ENCODE results near the gene PI16.
"Not testable (repeated sequence)": the region's sequence is repeated elsewhere in the genome, so short reads cannot be mapped to it uniquely, and the experiment has no call there.

PI16 gene

DNA sequence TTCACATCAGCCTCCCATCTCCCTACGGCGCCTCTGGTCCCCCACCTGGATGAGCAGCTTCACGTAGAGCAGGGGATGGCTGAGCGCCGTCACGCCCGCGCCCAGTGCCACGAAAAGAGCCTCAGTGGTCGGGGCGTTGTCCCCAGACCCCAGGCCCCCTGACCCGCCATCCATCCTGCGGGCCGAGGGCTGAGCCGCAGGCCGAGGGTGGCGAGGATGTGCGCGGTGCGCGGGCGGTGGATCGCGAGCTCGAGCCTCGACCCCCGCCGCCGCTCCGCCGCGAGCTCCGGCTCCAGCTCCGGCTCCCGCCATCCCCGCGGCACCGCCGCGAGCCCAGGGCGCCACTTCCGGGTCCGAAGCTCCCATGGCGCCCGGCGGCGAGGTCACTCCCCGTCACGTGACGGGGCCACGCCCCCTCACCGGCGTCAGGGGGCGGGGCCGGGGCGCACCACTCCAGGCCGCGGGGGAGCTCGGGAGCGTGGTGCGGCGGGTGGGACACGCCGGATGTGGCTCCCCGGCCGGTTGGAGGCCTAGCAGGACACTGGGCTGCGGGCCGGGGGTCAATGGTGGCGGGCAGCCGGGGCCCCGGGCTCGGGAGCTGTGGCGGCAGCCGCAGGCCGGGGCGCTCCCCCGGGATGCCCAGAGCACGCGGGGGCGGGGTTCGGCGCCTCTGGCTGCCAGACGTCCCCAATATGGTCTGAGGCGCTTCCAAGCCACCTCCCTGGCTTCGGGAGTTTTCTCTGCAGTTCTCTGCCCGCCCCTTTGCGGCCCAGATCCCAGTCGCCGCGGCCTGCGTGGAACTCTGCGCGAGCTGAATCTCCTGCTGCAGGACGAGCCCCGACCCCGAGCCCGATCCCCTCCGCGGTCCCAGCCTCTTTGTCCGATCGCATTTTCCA, 31.5 kb downstream of the PI16 start, which contains the start of gene MTCH1:
Gene MTCH1, minus strand, starts transcription at position 389 of the 896 bp plus-strand sequence. Its CDS starts 23 bp downstream, at position 366.
- DNase-seq: peak; percentile 89
- in situ Hi-C loops (cut with MboI; ENCODE audit: low pct_unique_long_range_greater_than_20kb, low sequenced_read_pairs): no loop called here

DNA sequence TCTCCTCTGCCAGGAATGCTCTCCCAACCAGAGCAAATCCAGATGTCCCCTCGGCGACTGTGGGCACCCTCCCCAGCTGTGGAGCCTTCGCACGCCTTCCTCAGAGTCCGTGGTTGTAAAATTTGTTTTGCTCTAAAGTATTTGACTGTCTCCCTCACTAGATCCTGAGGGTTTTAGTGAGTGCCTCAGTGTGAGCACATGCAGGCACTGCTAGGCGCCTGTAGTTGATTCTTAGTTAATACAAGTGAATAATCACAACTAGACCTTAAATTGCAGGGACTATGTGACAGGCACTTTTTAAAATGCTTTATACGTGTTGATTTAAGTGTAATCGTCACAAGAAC, 32.1 kb downstream of the PI16 start:
- in situ Hi-C loops (cut with MboI; ENCODE audit: low pct_unique_long_range_greater_than_20kb, low sequenced_read_pairs): no loop called here
- no peak for DNase-seq

DNA sequence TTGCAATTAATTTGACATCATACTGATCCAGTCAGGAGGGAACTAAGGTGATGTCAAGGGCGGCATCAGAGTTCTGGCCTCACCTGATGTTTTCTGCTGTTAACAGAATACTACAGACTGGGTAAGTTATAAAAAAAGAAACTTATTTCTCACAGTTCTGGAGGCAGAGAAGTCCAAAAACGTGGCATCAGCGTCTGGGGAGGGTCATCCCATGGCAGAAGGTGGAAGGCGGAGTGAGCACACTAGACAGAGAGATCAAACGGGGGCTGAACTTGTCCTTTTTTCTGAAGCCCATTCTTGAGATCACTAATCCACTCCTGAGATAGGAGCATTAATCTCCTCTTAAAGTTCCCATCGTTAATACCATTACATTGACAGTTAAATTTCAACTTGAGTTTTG, 34.7 kb downstream of the PI16 start:
- no peak for DNase-seq
- in situ Hi-C loops (cut with MboI; ENCODE audit: low pct_unique_long_range_greater_than_20kb, low sequenced_read_pairs): no loop called here

DNA sequence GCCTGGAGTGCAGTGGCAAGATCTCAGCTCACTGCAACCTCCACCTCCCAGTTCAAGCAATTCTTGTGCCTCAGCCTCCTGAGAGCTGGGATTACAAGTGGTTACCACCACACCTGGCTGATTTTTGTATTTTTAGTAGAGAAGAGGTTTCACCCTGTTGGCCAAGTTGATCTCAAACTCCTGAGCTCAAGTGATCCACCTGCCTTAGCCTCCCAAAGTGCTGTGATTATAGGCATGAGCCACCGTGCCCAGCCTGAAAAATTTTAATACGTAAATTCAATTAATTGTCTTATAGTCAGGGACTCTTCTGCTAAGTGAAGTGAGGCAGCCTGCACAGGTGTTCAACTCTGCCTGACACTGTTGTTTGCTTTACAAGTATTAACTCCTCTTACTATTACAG, 35.9 kb downstream of the PI16 start:
- DNase-seq; in situ Hi-C loops (cut with MboI; ENCODE audit: low pct_unique_long_range_greater_than_20kb, low sequenced_read_pairs): not testable (repeated sequence)

DNA sequence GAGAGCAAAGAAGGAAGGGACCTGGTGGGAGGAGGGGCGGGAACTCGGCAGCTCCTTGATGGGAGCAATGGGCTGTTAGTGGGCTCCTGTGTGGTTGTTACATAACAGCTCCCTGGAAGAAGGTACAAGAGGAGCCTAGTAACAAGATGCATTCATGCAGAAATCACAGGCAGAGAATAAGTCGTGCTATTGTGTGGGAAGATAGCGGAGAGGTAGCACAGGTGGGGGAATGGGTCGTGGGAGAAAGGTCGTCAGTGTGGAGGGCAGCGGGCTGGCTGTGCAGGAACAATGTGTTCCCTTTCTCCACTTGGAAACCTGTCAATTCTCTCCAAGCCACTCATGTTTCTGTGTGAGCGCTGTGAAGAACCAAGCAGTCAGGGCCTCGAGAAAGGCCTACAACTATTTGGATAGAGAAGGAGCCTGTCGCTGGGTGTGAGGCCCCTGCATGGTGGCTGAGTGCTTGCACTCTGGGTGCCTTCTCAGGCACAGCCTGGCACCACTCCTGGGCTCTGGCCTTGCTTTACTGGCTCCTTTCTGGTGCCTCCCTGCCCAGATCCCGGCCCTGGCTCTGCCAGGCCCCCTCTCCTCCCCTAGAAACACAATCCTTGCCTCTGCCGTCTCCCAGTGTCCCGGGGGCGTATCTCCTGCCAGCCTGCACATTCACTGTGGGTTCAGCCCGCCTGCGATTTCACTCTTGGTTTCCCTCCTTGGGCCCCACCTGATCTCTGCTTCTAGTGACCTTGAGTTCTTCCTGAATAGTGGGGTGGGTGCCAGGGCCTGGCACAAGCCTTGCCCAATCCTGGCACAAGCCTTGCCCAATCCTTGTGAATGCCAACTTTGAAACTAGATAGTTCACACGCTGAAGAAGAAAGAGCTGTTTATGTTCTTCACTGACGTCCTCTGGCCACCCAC, 43.5 kb downstream of the PI16 start:
- DNase-seq: no peak
- in situ Hi-C loops (cut with MboI; ENCODE audit: low pct_unique_long_range_greater_than_20kb, low sequenced_read_pairs): no loop called here

DNA sequence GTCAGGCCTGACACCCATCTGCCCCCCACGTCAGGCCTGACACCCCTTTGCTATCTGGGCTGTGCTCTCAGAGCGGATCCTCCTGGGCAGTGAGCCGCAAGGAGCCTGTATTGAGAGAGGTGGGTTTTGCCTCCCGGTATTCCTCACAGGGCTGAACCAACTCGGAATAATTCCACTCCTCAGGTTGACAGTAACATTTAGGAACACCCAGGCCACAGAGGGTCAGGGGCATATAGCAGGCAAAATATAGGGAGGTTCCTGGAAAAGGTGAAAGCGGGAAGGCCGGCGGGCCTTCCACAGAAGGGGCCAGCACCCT, 44.1 kb downstream of the PI16 start:
- in situ Hi-C loops (cut with MboI; ENCODE audit: low pct_unique_long_range_greater_than_20kb, low sequenced_read_pairs): no loop called here
- no peak for DNase-seq

DNA sequence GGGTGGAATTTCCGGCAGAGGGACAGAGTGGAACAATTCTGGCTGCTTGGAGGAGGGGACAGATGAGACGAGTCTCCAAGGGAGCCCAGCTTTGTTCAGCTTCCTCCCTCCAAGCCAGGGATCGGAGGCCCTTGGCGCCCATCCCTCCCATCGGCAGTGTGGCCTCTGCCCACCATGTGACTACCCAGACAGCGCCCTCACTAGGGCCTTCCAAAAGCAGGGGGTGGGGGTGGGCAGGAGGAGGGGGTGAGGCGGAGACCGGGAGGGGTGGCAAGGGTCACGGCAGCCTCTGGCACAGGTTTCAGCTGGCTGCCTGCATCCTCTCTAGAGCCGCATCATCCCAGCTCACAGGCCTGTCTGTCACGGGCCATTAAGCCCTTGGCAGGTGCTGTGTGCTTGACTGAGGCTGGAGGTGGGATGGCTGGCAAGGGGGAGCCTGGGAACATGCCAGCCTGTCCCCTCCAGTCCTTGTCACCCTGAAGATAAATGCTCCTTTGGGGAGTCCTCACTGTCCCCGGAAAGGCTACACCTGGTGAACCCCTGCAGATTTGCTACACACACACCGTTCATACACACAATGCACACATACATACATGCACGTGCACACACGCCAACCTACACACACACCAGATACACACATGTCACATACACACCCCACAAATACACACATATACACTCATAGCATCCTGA, 44.7 kb downstream of the PI16 start:
- in situ Hi-C loops (cut with MboI; ENCODE audit: low pct_unique_long_range_greater_than_20kb, low sequenced_read_pairs): no loop called here
- no peak for DNase-seq

DNA sequence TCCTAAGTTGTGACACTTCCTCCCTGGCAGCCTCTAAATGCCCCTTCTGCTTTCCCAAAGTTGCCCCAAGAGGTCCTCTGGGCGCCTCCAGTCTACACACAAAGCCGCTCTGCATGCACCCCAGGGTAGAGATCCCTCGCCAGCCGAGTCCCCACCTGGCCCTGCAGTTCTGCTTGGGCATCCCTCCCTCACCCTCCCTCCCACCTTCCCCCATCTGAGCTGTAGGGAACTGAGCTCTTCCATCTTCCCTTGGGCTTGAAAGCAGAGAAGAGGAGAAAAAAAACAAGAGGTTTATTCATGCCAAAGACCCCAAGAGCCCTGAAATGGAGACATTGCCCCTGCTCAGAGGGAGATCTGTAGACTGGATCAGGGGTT, 45.2 kb downstream of the PI16 start:
- DNase-seq: no peak
- in situ Hi-C loops (cut with MboI; ENCODE audit: low pct_unique_long_range_greater_than_20kb, low sequenced_read_pairs): loop anchor here (10.0 kb wide), 1 partner anchor 225 kb away; no protein-coding TSS in a partner anchor

DNA sequence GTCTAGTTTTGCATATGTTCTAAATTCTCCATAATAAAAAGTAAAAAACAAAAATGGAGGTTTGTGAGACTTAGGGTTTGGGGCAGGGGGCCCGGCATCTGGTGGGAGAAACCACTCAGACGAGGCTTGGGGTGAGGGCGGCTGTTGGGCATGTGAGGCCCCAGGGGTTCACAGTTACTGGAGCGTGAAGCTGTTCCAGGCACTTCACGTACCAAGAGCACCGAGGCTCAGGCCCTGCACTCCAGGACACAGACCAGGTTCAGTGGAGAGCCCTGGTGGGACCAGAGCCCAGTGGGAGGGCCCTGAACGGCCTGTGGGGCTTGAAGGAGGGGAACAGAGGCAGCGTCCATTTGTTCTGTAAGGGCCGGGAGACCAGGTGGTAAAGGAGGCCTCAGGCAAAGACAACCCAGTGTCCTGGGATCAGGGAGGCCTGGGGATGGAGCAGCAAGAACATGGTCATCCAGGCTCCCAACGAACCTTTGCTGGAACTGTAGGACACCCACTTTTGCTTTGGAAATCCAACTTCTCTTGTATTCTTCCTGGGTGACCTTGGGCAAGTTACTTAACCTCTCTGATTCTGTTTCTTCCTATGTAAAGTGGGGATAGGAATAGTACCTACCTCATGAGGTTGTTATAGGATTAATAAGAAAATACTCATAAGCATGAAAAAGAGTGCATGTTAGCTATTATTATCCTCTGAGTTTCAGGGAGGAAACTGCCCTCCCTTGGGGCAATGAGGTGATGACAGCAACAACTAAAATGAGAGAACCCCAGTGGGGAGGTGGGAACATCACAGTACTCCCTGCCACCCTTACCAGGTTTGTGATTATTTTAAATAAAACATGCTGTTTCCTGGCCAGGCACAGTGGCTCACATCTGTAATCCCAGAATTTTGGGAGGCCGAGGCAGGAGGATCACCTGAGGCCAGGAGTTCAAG, 49.8 kb downstream of the PI16 start:
- in situ Hi-C loops (cut with MboI; ENCODE audit: low pct_unique_long_range_greater_than_20kb, low sequenced_read_pairs): loop anchor here (10.0 kb wide), 1 partner anchor 230 kb away; no protein-coding TSS in a partner anchor
- no peak for DNase-seq

DNA sequence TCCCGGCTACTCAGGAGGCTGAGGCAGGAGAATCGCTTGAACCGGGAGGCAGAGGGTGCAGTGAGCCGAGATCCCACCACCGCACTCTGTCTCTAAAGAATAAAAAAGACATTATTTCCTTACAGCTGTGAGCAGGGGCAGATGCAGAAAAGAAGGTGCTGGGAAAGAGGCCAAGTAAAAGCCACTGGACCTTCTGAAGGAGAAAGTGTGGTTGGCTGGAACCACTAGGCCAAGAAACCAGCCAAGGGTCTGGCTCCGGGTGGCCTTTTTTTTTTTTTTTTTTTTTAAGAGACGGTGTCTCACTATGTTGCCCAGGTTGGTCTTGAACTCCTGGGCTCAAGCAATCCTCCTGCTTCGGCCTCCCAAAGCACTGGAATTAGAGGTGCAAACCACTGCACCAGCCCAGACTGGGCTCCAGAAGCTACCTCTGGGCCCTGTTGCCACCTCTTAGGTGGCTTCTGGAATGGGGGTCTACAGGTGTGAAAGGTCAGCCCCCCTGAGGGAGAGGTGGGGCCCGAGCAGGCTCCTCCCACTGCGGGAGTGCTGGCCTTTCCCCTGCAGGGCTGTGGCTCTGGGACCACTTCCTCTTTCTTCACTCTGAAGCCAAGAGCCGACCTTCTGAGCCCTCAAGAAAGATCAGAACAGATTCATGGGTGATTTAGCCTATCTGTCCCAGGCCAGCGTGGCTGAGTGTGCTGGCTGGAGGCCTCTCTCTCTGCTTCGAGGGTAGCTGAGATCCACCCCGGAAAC, 50.7 kb downstream of the PI16 start, which contains the start of gene FGD2:
Gene FGD2, plus strand, starts transcription at position 595 of the 750 bp plus-strand sequence. CDS start 163 bp downstream, outside the sequence.
- peak; percentile 70 for DNase-seq
- in situ Hi-C loops (cut with MboI; ENCODE audit: low pct_unique_long_range_greater_than_20kb, low sequenced_read_pairs): loop anchor here (10.0 kb wide), 1 partner anchor 230 kb away; no protein-coding TSS in a partner anchor

DNA sequence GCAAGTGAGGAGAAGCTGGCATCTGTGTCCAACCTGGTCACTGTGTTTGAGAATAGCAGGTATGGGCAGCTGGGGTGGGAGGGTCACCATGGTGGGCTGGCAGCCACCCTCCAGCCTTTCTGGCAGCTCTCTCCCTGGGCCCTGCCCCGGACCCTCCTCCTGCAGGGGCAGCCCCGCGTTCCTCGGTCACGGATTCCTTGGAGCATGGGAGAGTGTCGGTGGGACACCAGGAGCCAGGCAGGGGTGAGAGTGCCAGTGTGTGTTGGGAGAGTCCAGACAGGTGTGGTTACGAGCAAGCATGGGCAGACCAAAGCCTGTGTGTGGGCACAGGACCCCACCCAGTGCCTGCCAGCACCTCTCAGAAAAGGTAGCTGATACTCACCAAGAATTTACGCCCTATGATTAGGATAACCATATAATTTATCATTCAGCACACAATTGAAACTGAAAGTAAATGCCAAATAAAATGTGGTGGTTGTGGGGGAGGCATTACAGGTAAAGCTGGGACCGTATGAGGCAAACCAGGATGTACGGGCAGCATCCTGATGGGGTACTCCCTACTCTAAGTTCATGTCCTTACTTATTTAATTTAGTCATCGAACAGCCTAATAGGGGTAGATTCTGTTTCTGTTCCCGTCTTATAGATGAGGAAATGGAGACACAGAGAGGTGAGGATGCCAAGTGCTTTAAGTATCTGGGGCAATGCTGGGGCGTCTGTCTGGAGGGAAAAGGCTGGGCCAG, 51.5 kb downstream of the PI16 start:
- DNase-seq: no peak
- in situ Hi-C loops (cut with MboI; ENCODE audit: low pct_unique_long_range_greater_than_20kb, low sequenced_read_pairs): loop anchor here (10.0 kb wide), 1 partner anchor 231 kb away; no protein-coding TSS in a partner anchor

DNA sequence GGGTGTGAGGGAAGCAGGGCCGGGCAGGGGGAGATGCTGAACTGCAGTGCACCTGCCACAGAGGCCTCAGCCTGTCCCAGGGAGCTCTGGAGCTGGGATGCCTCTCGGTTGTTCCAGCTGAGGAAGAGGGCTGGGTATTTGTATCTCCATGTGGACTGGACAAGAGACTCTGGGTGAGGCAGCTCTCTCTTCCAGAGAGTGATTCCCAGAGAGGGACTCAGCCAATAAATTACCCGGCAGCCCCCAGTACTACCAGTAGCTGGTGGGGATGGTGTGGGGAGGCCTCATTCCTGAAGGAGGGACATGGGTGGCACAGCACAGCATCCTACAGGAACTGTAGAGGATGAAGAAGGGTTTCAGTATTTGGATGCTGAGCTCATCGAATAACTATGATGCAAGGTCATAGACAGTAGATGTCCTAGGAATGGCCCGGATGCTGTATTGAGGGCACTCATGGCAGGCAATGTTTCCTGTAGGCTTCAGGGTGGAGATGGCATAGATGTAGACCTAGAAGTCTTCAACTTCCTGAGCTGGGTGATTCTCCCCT, 52.3 kb downstream of the PI16 start:
- in situ Hi-C loops (cut with MboI; ENCODE audit: low pct_unique_long_range_greater_than_20kb, low sequenced_read_pairs): loop anchor here (10.0 kb wide), 1 partner anchor 232 kb away; no protein-coding TSS in a partner anchor
- DNase-seq: no peak

DNA sequence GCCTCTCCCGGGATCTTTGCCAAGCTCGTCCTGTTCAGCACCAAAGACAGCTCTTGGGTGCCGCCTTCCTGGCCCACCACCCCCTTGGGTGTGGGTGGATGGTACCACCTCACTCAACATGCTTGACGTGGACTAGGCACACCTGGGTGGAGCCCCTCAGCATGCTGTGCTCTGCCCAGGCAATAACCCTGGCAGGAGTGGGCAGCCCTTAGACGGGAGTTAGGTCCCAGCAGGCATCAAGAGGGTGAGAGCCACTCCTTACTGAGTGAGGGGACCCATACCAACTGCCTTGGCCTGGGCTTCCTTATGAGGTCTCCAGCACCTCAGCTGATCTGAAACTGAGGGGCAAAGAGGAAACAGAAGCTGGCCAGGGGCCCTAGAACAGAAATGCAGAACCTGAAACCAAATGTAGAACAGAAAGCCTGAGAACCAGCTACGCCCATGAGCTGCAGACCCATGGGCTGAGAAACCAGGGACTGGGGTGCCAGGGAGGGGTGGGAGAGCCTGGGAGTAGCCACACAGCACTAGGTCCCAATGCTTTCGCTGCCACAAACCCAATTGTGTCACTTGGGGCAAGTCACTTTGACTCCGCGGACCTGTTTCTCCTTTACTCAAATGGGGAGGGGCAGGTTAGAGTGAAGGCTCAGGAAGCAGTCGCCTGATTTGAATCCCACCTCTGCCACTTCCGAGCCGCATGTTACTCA, 53.0 kb downstream of the PI16 start:
- no peak for DNase-seq
- in situ Hi-C loops (cut with MboI; ENCODE audit: low pct_unique_long_range_greater_than_20kb, low sequenced_read_pairs): loop anchor here (10.0 kb wide), 1 partner anchor 233 kb away; no protein-coding TSS in a partner anchor

DNA sequence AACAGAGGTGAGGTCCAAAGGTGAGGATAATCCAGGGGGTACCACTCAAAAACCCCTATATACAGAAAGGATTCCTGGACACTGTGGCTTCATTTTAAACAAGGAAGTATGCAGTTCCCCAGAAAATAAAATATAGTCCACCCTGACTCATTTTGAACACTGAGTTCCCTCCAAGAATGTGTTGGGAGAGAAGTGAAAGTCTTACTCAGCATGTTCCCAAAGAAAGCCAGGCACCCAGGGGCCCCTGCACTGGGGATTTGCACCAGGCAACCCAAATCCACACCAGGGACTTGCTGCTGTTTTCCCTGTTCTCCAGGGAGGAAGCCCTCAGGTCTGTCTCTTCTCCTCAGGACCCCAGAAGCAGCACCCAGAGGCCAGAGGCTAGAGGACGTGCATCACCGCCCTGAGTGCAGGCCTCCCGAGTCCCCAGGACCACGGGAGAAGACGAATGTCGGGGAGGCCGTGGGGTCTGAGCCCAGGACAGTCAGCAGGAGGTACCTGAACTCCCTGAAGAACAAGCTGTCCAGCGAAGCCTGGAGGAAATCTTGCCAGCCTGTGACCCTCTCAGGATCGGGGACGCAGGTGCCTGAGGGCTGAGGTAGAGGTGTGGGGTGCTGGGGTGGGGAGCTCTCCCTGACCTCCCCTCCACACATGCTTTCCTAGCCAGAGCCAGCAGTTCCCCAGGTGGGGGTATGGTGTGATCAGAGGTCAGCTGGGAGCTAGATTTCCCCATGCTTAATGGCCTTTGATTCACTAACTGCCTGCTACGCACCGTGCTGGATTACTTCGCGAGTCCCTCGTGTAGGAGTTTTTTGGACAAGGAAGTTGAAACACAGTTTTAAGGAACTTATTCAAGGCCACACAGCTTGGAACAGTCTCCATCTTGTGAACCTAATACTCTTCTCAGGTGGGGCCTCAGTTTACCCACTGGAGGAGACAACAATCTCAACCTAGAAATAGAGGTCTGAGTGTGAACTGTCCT, 54.2 kb downstream of the PI16 start:
- in situ Hi-C loops (cut with MboI; ENCODE audit: low pct_unique_long_range_greater_than_20kb, low sequenced_read_pairs): loop anchor here (10.0 kb wide), 1 partner anchor 234 kb away; no protein-coding TSS in a partner anchor
- DNase-seq: no peak

DNA sequence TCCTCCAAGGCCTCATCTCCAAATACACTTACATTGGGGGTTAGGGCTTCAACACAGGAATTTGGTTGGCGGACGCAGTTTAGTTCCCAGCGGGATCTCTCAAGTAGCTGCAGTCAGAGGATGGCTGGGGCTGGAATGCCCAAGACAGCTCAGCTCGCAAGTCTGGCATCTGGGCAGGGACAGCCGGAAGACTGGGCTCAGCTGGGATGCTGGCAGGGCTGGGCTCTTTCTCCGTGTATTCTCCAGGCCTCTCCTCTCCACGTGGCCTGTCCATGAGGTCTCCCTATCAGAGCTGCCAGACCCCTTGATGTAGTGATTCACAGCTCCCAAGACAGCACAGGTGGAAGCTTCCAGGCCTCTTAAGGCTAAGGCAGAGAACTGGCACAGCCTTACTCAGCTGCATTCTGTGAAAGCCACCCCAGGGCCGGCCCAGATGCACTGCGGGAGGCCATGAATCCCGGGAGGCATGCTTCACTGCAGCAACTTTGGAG, 55.9 kb downstream of the PI16 start:
- in situ Hi-C loops (cut with MboI; ENCODE audit: low pct_unique_long_range_greater_than_20kb, low sequenced_read_pairs): no loop called here
- no peak for DNase-seq
